ENCODE results near the gene TRPV4. TPM values are rescaled to one million over a fixed set of nuclear protein-coding genes. Genes with fewer than 3 reads are reported as not detected.

Gene TRPV4
- total RNA-seq, 2 experiments from 2014 or later: 2.1 TPM; not detected in 1

DNA sequence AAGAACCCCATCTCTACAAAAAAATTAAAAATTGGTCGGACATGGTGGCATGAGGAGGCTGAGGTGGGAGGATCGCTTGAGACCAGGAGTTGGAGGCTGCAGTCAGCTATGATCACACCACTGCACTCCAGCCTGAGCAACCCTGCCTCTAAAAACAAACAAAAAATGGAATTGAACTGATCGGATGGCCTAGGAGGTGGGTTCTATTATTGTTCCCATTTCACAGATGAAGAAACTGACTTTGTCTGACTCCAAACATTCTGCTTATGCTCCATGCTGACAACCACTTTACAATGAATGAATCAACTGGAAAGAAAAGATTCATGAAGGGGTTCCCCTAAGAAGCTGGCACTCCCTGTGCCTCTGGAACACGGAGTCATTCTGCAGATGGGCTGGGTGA lies 47.3 kb downstream of the TRPV4 start:
- Histone ChIP-seq H3K27ac (ENCODE audit: low read depth, low read length, poor library complexity, severe bottlenecking) (no peak overlapping the region), H3K9me3 (ENCODE audit: low read length) (no peaks in the 10 kb centered on the region), H3K79me2 (ENCODE audit: insufficient read depth, low read depth, low read length) (no peaks in the 10 kb centered on the region), H2AFZ (ENCODE audit: low read length) (no peak overlapping the region), H3K36me3 (ENCODE audit: insufficient read depth, low read length) (no peaks in the 10 kb centered on the region), H3K9me2 (ENCODE audit: insufficient read depth, low read length) (no peaks in the 10 kb centered on the region), H3K4me2 (ENCODE audit: low read length) (no peak overlapping the region), H4K20me1 (ENCODE audit: insufficient read depth, low read length) (no peaks in the 10 kb centered on the region), H3K4me1 (ENCODE audit: insufficient read depth, low read length, poor library complexity, severe bottlenecking) (no peaks in the 10 kb centered on the region), H3K4me3 (ENCODE audit: low read depth, low read length, poor library complexity, severe bottlenecking) (no peak overlapping the region)
- ChIA-PET POLR2A (no interaction called here), CTCF (ENCODE audit: unreplicated experiment) (no interaction called here)
- no TSS peak for BruUV-seq (replicated peaks)
- intact Hi-C loops (cut with micrococcal nuclease; ENCODE audit: unreplicated experiment): no loop called here
- no peak for TF ChIP-seq EZH2phosphoT487 (IDR thresholded peaks at IDR 0.05; ENCODE audit: borderline replicate concordance, low read depth, low read length)
- TF ChIP-seq, protein P1, sequence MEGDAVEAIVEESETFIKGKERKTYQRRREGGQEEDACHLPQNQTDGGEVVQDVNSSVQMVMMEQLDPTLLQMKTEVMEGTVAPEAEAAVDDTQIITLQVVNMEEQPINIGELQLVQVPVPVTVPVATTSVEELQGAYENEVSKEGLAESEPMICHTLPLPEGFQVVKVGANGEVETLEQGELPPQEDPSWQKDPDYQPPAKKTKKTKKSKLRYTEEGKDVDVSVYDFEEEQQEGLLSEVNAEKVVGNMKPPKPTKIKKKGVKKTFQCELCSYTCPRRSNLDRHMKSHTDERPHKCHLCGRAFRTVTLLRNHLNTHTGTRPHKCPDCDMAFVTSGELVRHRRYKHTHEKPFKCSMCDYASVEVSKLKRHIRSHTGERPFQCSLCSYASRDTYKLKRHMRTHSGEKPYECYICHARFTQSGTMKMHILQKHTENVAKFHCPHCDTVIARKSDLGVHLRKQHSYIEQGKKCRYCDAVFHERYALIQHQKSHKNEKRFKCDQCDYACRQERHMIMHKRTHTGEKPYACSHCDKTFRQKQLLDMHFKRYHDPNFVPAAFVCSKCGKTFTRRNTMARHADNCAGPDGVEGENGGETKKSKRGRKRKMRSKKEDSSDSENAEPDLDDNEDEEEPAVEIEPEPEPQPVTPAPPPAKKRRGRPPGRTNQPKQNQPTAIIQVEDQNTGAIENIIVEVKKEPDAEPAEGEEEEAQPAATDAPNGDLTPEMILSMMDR (conservative IDR thresholded peaks at IDR 0.05; ENCODE audit: low read length): no peak
- no peak for DNase-seq (ENCODE audit: low spot score)

DNA sequence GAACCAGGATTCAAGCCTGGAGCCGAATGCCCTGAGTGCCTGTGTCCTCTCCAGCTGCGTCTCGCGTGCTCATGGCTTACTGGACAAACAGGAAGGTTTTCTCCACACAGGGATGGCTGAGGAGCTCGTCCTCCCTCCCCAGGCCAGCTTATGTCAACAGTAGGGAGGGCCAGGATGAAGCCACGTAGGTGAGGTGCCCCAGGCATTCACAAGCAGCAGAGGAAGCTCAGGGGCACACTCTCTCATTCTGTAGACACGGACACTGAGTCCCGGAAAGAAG lies 49.3 kb downstream of the TRPV4 start:
- H3K4me3 ChIP-seq (ENCODE audit: low read depth, low read length, poor library complexity, severe bottlenecking): no peak overlapping the region
- no peak overlapping the region for H2AFZ ChIP-seq (ENCODE audit: low read length)
- no TSS peak for BruUV-seq (replicated peaks)
- no peak for DNase-seq (ENCODE audit: low spot score)
- H3K4me2 ChIP-seq (ENCODE audit: low read length): no peak overlapping the region
- H3K79me2 ChIP-seq (ENCODE audit: insufficient read depth, low read depth, low read length): no peaks in the 10 kb centered on the region
- H4K20me1 ChIP-seq (ENCODE audit: insufficient read depth, low read length): no peaks in the 10 kb centered on the region
- ChIA-PET CTCF (ENCODE audit: unreplicated experiment) (interaction anchor here (0.5 kb wide), 1 partner anchor 265 kb away, joined by 3 read pairs; no protein-coding TSS in a partner anchor), POLR2A (no interaction called here)
- H3K27ac ChIP-seq (ENCODE audit: low read depth, low read length, poor library complexity, severe bottlenecking): no peak overlapping the region
- no peaks in the 10 kb centered on the region for H3K36me3 ChIP-seq (ENCODE audit: insufficient read depth, low read length)
- intact Hi-C loops (cut with micrococcal nuclease; ENCODE audit: unreplicated experiment): no loop called here
- H3K9me2 ChIP-seq (ENCODE audit: insufficient read depth, low read length): no peaks in the 10 kb centered on the region
- TF ChIP-seq EZH2phosphoT487 (IDR thresholded peaks at IDR 0.05; ENCODE audit: borderline replicate concordance, low read depth, low read length): no peak
- TF ChIP-seq, protein P1 (conservative IDR thresholded peaks at IDR 0.05; ENCODE audit: low read length): no peak
- H3K4me1 ChIP-seq (ENCODE audit: insufficient read depth, low read length, poor library complexity, severe bottlenecking): no peaks in the 10 kb centered on the region
- H3K9me3 ChIP-seq (ENCODE audit: low read length): no peaks in the 10 kb centered on the region; the same call in 1 of the 2 replicates

DNA sequence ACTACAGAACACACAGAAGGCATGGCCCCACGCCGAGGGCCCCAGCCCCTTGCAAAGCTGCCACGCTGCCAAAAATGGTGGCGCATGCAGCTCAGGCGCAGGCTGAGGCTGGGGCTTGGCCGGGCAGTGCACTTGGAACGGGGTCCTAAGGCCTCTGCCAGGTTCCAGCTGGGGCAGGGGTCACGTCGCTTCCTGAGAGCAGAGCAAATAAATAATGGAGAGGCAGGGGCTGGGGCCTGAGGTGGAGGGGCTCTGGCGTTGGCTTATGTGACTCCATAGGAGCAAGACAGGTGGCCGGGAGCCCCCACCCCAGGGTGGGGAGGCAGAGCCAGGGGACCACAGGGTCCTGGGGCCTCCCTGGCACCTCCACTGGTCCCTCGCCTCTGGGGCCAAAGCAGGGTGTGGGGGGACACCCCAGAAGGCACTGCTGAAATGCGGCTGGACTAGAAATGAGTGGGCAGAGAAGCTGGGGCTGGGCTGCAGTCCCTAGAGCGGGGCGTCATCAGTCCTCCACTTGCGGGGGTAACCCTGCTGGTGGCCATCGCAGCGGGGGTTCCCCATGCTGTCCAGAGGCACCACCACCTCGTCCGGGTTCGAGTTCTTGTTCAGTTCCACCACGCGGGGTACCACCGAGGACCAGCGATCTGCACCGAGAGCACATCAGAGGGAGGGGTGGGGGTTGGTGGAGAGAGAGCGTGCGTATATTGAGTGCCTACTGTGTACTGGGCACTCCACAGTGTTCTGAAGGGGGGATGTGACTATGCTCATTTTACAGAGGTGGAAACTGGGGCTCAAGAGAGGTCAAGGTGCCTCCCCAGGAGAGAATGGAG lies 49.8 kb downstream of the TRPV4 start:
- Histone ChIP-seq H3K4me1 (ENCODE audit: insufficient read depth, low read length, poor library complexity, severe bottlenecking) (no peaks in the 10 kb centered on the region), H3K36me3 (ENCODE audit: insufficient read depth, low read length) (no peaks in the 10 kb centered on the region; the same call in 1 of the 2 replicates), H3K4me2 (ENCODE audit: low read length) (no peak overlapping the region), H3K9me3 (ENCODE audit: low read length) (no peaks in the 10 kb centered on the region; the same call in 1 of the 2 replicates), H3K79me2 (ENCODE audit: insufficient read depth, low read depth, low read length) (no peaks in the 10 kb centered on the region), H4K20me1 (ENCODE audit: insufficient read depth, low read length) (no peaks in the 10 kb centered on the region), H3K4me3 (ENCODE audit: low read depth, low read length, poor library complexity, severe bottlenecking) (no peak overlapping the region), H3K27ac (ENCODE audit: low read depth, low read length, poor library complexity, severe bottlenecking) (no peak overlapping the region), H2AFZ (ENCODE audit: low read length) (no peak overlapping the region), H3K9me2 (ENCODE audit: insufficient read depth, low read length) (no peaks in the 10 kb centered on the region)
- TF ChIP-seq EZH2phosphoT487 (IDR thresholded peaks at IDR 0.05; ENCODE audit: borderline replicate concordance, low read depth, low read length): no peak
- TF ChIP-seq, protein P1 (conservative IDR thresholded peaks at IDR 0.05; ENCODE audit: low read length): no peak
- no TSS peak for BruUV-seq (replicated peaks)
- no peak for DNase-seq (ENCODE audit: low spot score)
- ChIA-PET POLR2A (no interaction called here), CTCF (ENCODE audit: unreplicated experiment) (interaction anchor here (0.5 kb wide), 1 partner anchor 264 kb away, joined by 3 read pairs; no protein-coding TSS in a partner anchor)
- intact Hi-C loops (cut with micrococcal nuclease; ENCODE audit: unreplicated experiment): no loop called here

Data from OCI-LY7 (cell line).